Ascending aorta (tissue), 2 donors: ENCODE results near the gene PNP. TPM values are rescaled to one million over a fixed set of nuclear protein-coding genes. Genes with fewer than 3 reads are reported as not detected.
"Not testable (repeated sequence)": the region's sequence is repeated elsewhere in the genome, so short reads cannot be mapped to it uniquely, and the experiment has no call there.

Source experiments
- DNase-seq, 2 donors: peaks; one replicate each; pipeline ENCODE4 v3.0.0-alpha.2; 2019; ENCODE audit warnings: low spot score in 2 of 2
- H3K27ac ChIP-seq, 2 donors: fragments of 200-600 bp; sonication (generic); one replicate each; pipeline ENCODE4 v1.5.1; 2016 to 2017; ENCODE audit warnings: mild to moderate bottlenecking in 1 of 2
- H3K27me3 ChIP-seq: fragments of 200-600 bp; sonication (generic); one replicate; pipeline ENCODE4 v1.5.1; 2017
- H3K36me3 ChIP-seq, 2 donors: fragments of 200-600 bp; sonication (generic); one replicate each; pipeline ENCODE4 v1.5.1; 2016
- H3K4me1 ChIP-seq, 2 donors: fragments of 200-600 bp; sonication (generic); one replicate each; pipeline ENCODE4 v1.5.1; 2016 to 2017; ENCODE audit warnings: mild to moderate bottlenecking in 1 of 2
- H3K4me3 ChIP-seq, 2 donors: fragments of 200-600 bp; sonication (generic); one replicate each; pipeline ENCODE4 v1.5.1; 2016 to 2017; ENCODE audit warnings: mild to moderate bottlenecking in 1 of 2
- H3K9me3 ChIP-seq, 2 donors: fragments of 200-600 bp; sonication (generic); one replicate each; pipeline ENCODE4 v1.5.1; 2016
- CTCF ChIP-seq, 3 experiments: fragments of 200-600 bp in 2 of 3; fragments of 450-650 bp in 1 of 3; sonication (generic) in 2 of 3; IDR thresholded peaks; one replicate each; pipeline ENCODE4 v1.5.1; 2016 to 2019; ENCODE audit warnings: antibody characterized with exemption in 3 of 3, mild to moderate bottlenecking in 1 of 3, moderate library complexity in 1 of 3
- intact Hi-C: fragments of 100-400 bp; cut with DNase I; formaldehyde crosslinking; loops from one replicate; pipeline ENCODE4 v1.15.1; 2023
- total RNA-seq: library from RNA; depleted of rRNA; stranded (reverse); fragments of >200 nt; gene quantifications from one replicate; pipeline ENCODE4 v1.1.0, GENCODE V29; 2016

PNP gene
- total RNA-seq, 1 donor from 2014 or later: 62.7 TPM

- Histone ChIP-seq H3K9me3 (no peaks in the 10 kb centered on the region), H3K27me3 (no peaks in the 10 kb centered on the region), H3K27ac (no peak overlapping the region), H3K36me3 (no peaks in the 10 kb centered on the region), H3K4me1 (no peaks in the 10 kb centered on the region), H3K4me3 (no peak overlapping the region)
- TF ChIP-seq CTCF (IDR thresholded peaks at IDR 0.05): no peak
- DNase-seq: no peak
- intact Hi-C loops: no loop called here
These were observed 32.1 kb downstream of the PNP start for GRCh38 chr14:20501346-20501745.

- H3K27me3 ChIP-seq: no peaks in the 10 kb centered on the region
- no peak for DNase-seq
- no peaks in the 10 kb centered on the region for H3K4me1 ChIP-seq
- H3K4me3 ChIP-seq: no peak overlapping the region
- no peak for TF ChIP-seq CTCF (IDR thresholded peaks at IDR 0.05)
- no peaks in the 10 kb centered on the region for H3K36me3 ChIP-seq
- intact Hi-C loops: no loop called here
- no peak overlapping the region for H3K27ac ChIP-seq
- H3K9me3 ChIP-seq: no peaks in the 10 kb centered on the region
These were observed 34.7 kb downstream of the PNP start for GRCh38 chr14:20503898-20504297.

- intact Hi-C loops, H3K4me1 ChIP-seq, DNase-seq: not testable (repeated sequence)
These were observed 37.1 kb downstream of the PNP start for GRCh38 chr14:20506276-20506675.

GRCh38 chr14:20506752-20507151 lies 37.5 kb downstream of the PNP start:
- intact Hi-C loops, H3K27me3 ChIP-seq, H3K4me1 ChIP-seq, H3K9me3 ChIP-seq, H3K27ac ChIP-seq, H3K4me3 ChIP-seq, DNase-seq, H3K36me3 ChIP-seq: not testable (repeated sequence)

More at GRCh38 chr14:20506276-20506675, 37.1 kb downstream of the PNP start:
- not testable (repeated sequence) for H3K36me3 ChIP-seq, H3K4me3 ChIP-seq, H3K9me3 ChIP-seq, H3K27ac ChIP-seq, H3K27me3 ChIP-seq

GRCh38 chr14:20507537-20507936 lies 38.3 kb downstream of the PNP start:
- intact Hi-C loops, H3K36me3 ChIP-seq, DNase-seq: not testable (repeated sequence)

GRCh38 chr14:20508367-20508766 lies 39.2 kb downstream of the PNP start:
- TF ChIP-seq CTCF (IDR thresholded peaks at IDR 0.05): no peak
- H3K4me1 ChIP-seq: no peaks in the 10 kb centered on the region

More at GRCh38 chr14:20507537-20507936, 38.3 kb downstream of the PNP start:
- not testable (repeated sequence) for H3K4me1 ChIP-seq, H3K27ac ChIP-seq, H3K27me3 ChIP-seq, H3K4me3 ChIP-seq, H3K9me3 ChIP-seq

GRCh38 chr14:20512177-20512905 lies 43.1 kb downstream of the PNP start:
- Histone ChIP-seq H3K27ac (no peak overlapping the region), H3K4me3 (no peak overlapping the region), H3K36me3 (no peaks in the 10 kb centered on the region), H3K9me3 (no peaks in the 10 kb centered on the region), H3K27me3 (no peaks in the 10 kb centered on the region), H3K4me1 (no peaks in the 10 kb centered on the region)
- DNase-seq: no peak
- TF ChIP-seq CTCF (IDR thresholded peaks at IDR 0.05): no peak
- intact Hi-C loops: no loop called here

More at GRCh38 chr14:20508367-20508766, 39.2 kb downstream of the PNP start:
- no peak for DNase-seq
- no peaks in the 10 kb centered on the region for H3K9me3 ChIP-seq
- H3K27me3 ChIP-seq: no peaks in the 10 kb centered on the region
- intact Hi-C loops: no loop called here
- no peak overlapping the region for H3K27ac ChIP-seq
- H3K36me3 ChIP-seq: no peaks in the 10 kb centered on the region
- no peak overlapping the region for H3K4me3 ChIP-seq
